Caco-2 (cell line): ENCODE results near the gene IP6K1. TPM values are rescaled to one million over a fixed set of nuclear protein-coding genes. Genes with fewer than 3 reads are reported as not detected.

ENCODE experiments used
- BruUV-seq: library from RNA; stranded (reverse); fragments of 400-500 nt; replicated peaks from 2 replicates; lab custom pipeline; 2021; lab: Mats Ljungman, UMichigan
- CTCF ChIA-PET: fragments of 300-600 bp; sonication (Branson Sonifier 250); formaldehyde crosslinking; loops from one replicate; lab custom pipeline; 2022; ENCODE audit warnings: antibody characterized with exemption; lab: Charles Lee
- POLR2A ChIA-PET: fragments of 300-600 bp; sonication (Branson Sonifier 250); formaldehyde crosslinking; loops from one replicate; lab custom pipeline; 2022; ENCODE audit warnings: antibody characterized with exemption; lab: Charles Lee
- DNase-seq, 2 experiments: peaks; one replicate each; pipeline versions ENCODE4 v3.0.0 to v3.0.0-alpha.2; 2020 to 2022
- H3K27me3 ChIP-seq: replicated peaks from 2 replicates; pipeline ENCODE4 v1.6.0; 2011; ENCODE audit warnings: low read length; ENCODE audit not compliant: control insufficient read depth, insufficient read depth
- H3K36me3 ChIP-seq: 2 replicates; pipeline ENCODE4 v1.5.1; 2011; ENCODE audit warnings: low read length; ENCODE audit not compliant: control insufficient read depth, insufficient read depth
- H3K4me1 ChIP-seq: fragments of 250-450 bp; sonication (Bioruptor Pico); 2 replicates; pipeline ENCODE4 v1.5.1; 2020; ENCODE audit warnings: mild to moderate bottlenecking
- H3K4me3 ChIP-seq: 2 replicates; pipeline ENCODE4 v1.5.1; 2011; ENCODE audit warnings: low read depth, mild to moderate bottlenecking, control low read depth, low read length
- H3K9me3 ChIP-seq: fragments of 250-450 bp; sonication (Bioruptor Pico); 2 replicates; pipeline ENCODE4 v1.5.1; 2020; ENCODE audit warnings: mild to moderate bottlenecking, moderate library complexity
- H3K27ac Mint-ChIP-seq: one replicate; pipeline ENCODE4 v1.8.0; 2022; ENCODE audit warnings: mixed read lengths; ENCODE audit not compliant: unreplicated experiment
- H3K27me3 Mint-ChIP-seq: one replicate; pipeline ENCODE4 v1.8.0; 2022; ENCODE audit warnings: mixed read lengths; ENCODE audit not compliant: insufficient read depth, unreplicated experiment
- H3K36me3 Mint-ChIP-seq: one replicate; pipeline ENCODE4 v1.8.0; 2022; ENCODE audit warnings: mild to moderate bottlenecking, mixed read lengths; ENCODE audit not compliant: insufficient read depth, unreplicated experiment
- H3K4me1 Mint-ChIP-seq: one replicate; pipeline ENCODE4 v1.8.0; 2022; ENCODE audit warnings: low read depth, mixed read lengths; ENCODE audit not compliant: unreplicated experiment
- H3K4me3 Mint-ChIP-seq: one replicate; pipeline ENCODE4 v1.8.0; 2022; ENCODE audit warnings: mild to moderate bottlenecking, moderate library complexity, mixed read lengths; ENCODE audit not compliant: unreplicated experiment
- H3K9me3 Mint-ChIP-seq: one replicate; pipeline ENCODE4 v1.8.0; 2022; ENCODE audit warnings: mixed read lengths; ENCODE audit not compliant: unreplicated experiment
- CTCF ChIP-seq, 2 experiments: fragments of 200-600 bp in 1 of 2; IDR thresholded peaks; 1 replicate in 1 of 2; 2 replicates in 1 of 2; pipeline versions ENCODE4 v1.5.1 to v1.8.0; 2011 to 2022; ENCODE audit warnings: antibody characterized with exemption in 1 of 2, control low read depth in 1 of 2, inconsistent platforms in 1 of 2, low read depth in 1 of 2, low read length in 1 of 2, mild to moderate bottlenecking in 1 of 2, moderate library complexity in 1 of 2; ENCODE audit not compliant: insufficient read depth in 1 of 2, severe bottlenecking in 1 of 2, unreplicated experiment in 1 of 2
- intact Hi-C: fragments of 100-400 bp; cut with micrococcal nuclease; formaldehyde crosslinking; loops from one replicate; pipeline ENCODE4 v1.10.0; 2022; ENCODE audit not compliant: unreplicated experiment
- total RNA-seq: library from RNA; stranded (reverse); gene quantifications from 2 replicates; pipeline ENCODE4 v1.2.3, GENCODE V29; 2022

Gene IP6K1
- total RNA-seq, 1 experiment from 2014 or later: 35.5 TPM

- no peak overlapping the region for H3K27ac Mint-ChIP-seq
- intact Hi-C loops: no loop called here
- Histone ChIP-seq H3K27me3 (no peaks in the 10 kb centered on the region), H3K4me3 (no peak overlapping the region), H3K9me3 (no peaks in the 10 kb centered on the region), H3K36me3 (no peaks in the 10 kb centered on the region), H3K4me1 (no peaks in the 10 kb centered on the region)
- H3K9me3 Mint-ChIP-seq: no peaks in the 10 kb centered on the region
- peaks cover 16% of the 10 kb centered on the region for H3K4me1 Mint-ChIP-seq
- peaks cover 5% of the 10 kb centered on the region for H3K36me3 Mint-ChIP-seq
- no peak for DNase-seq
- POLR2A ChIA-PET: interaction anchor here (1.0 kb wide), 1 partner anchor 18 kb away, joined by 3 read pairs; the partner anchor contains the start of gene IP6K1
- H3K27me3 Mint-ChIP-seq: peaks cover 2% of the 10 kb centered on the region
- CTCF ChIA-PET: interaction anchor here (1.6 to 2.4 kb wide), 2 partner anchors 35 to 103 kb away, joined by 5 to 24 read pairs; no protein-coding TSS in a partner anchor
- TF ChIP-seq CTCF (IDR thresholded peaks at IDR 0.05; ENCODE audit: insufficient read depth in 1 of 2, low read depth in 1 of 2, low read length in 1 of 2, severe bottlenecking in 1 of 2, unreplicated experiment in 1 of 2): no peak
- peak overlapping the region; percentile 91 for H3K4me3 Mint-ChIP-seq
- no TSS peak for BruUV-seq
Observed at GRCh38 chr3:49804141-49805041, 18.0 kb upstream of the IP6K1 start.

GRCh38 chr3:49803465-49804140 is 17.3 kb upstream of the IP6K1 start:
- peak overlapping the region; percentile 91 for H3K4me3 Mint-ChIP-seq
- no peak for TF ChIP-seq CTCF (IDR thresholded peaks at IDR 0.05; ENCODE audit: insufficient read depth in 1 of 2, low read depth in 1 of 2, low read length in 1 of 2, severe bottlenecking in 1 of 2, unreplicated experiment in 1 of 2)
- no peaks in the 10 kb centered on the region for H3K4me1 ChIP-seq
- BruUV-seq: no TSS peak
- no peak for DNase-seq
- H3K4me3 ChIP-seq: peak overlapping the region; percentile 74
- H3K27me3 ChIP-seq: no peaks in the 10 kb centered on the region
- no peaks in the 10 kb centered on the region for H3K9me3 ChIP-seq
- ChIA-PET CTCF (interaction anchor here (0.6 to 2.6 kb wide), 18 partner anchors 10 to 796 kb away, joined by 3 to 24 read pairs (median 5); partner anchors contain the start of genes AMIGO3, IP6K1, MON1A and MST1R), POLR2A (interaction anchor here (0.6 kb wide), 1 partner anchor 137 kb away, joined by 7 read pairs; no protein-coding TSS in a partner anchor)
- H3K27ac Mint-ChIP-seq: no peak overlapping the region
- peaks cover 2% of the 10 kb centered on the region for H3K27me3 Mint-ChIP-seq
- peaks cover 16% of the 10 kb centered on the region for H3K4me1 Mint-ChIP-seq
- intact Hi-C loops: loop anchor here (2.0 kb wide), 1 partner anchor 17 kb away; the partner anchor contains the start of gene IP6K1
- peaks cover 5% of the 10 kb centered on the region for H3K36me3 Mint-ChIP-seq
- H3K36me3 ChIP-seq: no peaks in the 10 kb centered on the region
- H3K9me3 Mint-ChIP-seq: no peaks in the 10 kb centered on the region
